ENCODE results near the gene CD151. TPM values are rescaled to one million over a fixed set of nuclear protein-coding genes. Genes with fewer than 3 reads are reported as not detected.

The CD151 gene
- total and polyA plus RNA-seq, 8 donors: 163 to 351 (median 261) TPM

DNA sequence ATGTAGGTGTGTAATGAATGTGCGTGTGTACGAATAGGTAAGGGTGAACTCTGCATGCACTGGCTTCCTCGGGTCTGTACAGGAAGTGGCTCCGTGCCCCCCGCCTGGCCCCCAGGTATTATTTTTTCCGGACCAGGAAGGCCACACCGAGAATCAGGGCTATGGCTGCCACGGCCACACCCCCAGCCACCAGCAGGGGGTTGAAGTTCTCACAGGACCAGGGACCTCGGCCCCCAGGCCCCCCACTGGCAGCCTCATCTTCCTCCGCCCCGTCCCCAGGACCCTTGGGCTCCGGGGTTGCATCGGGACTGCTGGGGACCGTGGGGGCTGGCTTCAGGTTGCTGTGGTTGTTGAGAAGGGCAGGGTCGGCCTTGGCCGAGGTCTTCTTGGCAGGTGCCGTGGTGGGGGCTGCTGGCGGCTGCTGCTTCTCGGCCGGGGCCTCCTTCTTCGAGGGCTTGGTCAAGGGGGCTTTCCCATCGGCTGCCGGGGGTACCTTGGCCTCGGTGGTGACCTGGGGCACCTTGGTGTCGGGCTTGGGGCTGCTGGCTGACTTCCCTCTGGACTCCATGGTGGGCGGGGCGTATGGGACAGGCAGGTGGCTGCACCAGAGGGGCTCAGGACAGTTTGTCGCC lies 44.6 kb upstream of the CD151 start:
- no peak overlapping the region for H3K4me3 ChIP-seq
- no peaks in the 10 kb centered on the region for H3K27me3 ChIP-seq
- H3K9me3 ChIP-seq: no peaks in the 10 kb centered on the region
- H3K36me3 ChIP-seq: peaks cover 0 to 12% (median 4%) of the 10 kb centered on the region in 3 donors
- intact Hi-C loops (cut with DNase I): no loop called here
- DNase-seq: peak in 2 of 6 donors; percentile 49 to 85
- TF ChIP-seq, protein P1, sequence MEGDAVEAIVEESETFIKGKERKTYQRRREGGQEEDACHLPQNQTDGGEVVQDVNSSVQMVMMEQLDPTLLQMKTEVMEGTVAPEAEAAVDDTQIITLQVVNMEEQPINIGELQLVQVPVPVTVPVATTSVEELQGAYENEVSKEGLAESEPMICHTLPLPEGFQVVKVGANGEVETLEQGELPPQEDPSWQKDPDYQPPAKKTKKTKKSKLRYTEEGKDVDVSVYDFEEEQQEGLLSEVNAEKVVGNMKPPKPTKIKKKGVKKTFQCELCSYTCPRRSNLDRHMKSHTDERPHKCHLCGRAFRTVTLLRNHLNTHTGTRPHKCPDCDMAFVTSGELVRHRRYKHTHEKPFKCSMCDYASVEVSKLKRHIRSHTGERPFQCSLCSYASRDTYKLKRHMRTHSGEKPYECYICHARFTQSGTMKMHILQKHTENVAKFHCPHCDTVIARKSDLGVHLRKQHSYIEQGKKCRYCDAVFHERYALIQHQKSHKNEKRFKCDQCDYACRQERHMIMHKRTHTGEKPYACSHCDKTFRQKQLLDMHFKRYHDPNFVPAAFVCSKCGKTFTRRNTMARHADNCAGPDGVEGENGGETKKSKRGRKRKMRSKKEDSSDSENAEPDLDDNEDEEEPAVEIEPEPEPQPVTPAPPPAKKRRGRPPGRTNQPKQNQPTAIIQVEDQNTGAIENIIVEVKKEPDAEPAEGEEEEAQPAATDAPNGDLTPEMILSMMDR (IDR thresholded peaks at IDR 0.05): no peak
- no peaks in the 10 kb centered on the region for H3K4me1 ChIP-seq
- no peak for FAIRE-seq
- WGBS, 2 donors: 54 to 60% methylated on average over 22 to 28 of the region's 28 CpGs
- no peak overlapping the region for H3K27ac ChIP-seq
- ATAC-seq: no peak

DNA sequence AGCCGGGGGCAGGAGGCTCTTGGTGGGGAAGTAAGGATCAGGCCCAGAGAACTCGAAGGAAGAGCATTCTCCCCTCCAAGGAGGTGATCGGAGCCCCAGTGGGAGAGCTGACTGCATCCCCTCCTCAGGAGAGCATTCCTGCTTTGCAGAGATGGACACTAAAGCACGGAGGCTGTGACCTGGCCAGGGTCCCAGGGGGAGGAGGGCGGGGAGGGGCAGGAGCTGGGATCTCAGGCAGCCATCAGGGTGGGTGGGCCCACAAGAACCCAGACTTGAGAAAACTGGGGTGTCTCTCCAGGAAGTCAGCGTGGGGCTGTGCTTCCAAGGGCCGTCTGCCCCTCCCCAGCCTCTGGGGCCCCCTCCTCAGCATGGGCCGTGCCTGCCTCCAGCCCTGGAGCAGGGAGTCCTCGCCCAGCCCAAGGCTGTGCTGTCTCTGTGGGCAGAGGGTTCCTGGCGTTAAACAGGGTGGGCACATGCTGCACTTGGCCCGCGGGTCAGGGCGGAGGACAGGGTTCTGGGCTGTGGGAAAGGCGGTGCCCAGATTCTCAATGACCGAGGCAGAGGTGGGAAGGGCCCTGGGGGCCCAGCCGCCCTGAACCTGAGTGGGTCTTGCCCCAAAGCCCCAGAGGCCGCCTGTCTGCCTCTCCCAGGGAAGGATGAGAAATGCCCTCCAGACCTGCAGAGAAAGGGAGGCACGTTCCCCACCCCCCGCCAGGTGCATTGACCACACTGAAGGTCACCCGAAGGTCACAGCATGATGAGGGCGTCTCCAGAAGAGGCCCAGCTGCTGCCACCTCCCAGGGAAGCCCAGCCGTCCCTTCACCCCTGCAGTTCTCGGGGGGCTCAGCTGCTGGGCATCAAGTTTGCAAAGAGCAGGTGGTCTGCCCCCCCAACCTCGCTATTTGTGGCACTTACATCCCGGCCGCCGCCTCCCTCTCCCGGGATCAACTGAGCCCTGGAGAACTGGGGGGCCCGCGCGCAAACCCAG lies 43.5 kb upstream of the CD151 start:
- Histone ChIP-seq H3K4me3 (no peak overlapping the region), H3K27me3 (no peaks in the 10 kb centered on the region), H3K4me1 (peaks cover 0 to 5% (median 0%) of the 10 kb centered on the region in 3 donors), H3K36me3 (peaks cover 0 to 14% (median 4%) of the 10 kb centered on the region in 3 donors), H3K27ac (no peak overlapping the region), H3K9me3 (no peaks in the 10 kb centered on the region)
- TF ChIP-seq, protein P1 (IDR thresholded peaks at IDR 0.05): no peak
- intact Hi-C loops (cut with DNase I): no loop called here
- no peak for ATAC-seq
- WGBS, 2 donors: 37 to 40% methylated on average over 28 to 31 of the region's 31 CpGs
- peak in 2 of 6 donors; percentile 43 to 74 for DNase-seq
- FAIRE-seq: no peak

DNA sequence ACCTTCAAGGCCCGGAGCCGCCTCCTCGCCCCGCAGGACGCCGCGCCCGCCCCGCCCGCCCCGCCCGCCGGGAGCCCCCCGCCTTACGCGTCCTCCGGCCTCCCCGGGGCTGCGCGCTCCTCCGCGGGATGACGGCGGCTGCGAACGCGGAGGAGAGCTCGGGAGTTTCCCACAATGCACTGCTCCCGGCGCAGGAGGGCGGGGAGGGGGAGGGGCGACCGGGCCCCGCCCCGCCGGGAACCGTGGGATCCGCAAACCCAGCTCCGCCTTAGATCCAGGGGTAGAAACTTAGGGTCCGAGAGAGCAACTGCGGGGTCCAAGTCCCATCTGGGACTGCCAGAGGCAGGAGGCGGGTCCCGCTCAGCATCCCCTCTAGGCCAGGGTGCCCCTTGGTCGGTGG lies 42.8 kb upstream of the CD151 start, which contains the start of gene CEND1:
TSS of gene CEND1 (minus strand) at position 148 of the 400 bp plus-strand sequence. CDS start 1,514 bp downstream, outside the sequence.
- peak in 2 of 6 donors; percentile 58 to 71 for DNase-seq
- no peak for FAIRE-seq
- TF ChIP-seq, protein P1 (IDR thresholded peaks at IDR 0.05): no peak
- intact Hi-C loops (cut with DNase I): no loop called here
- 6 to 9% methylated on average over 19 to 44 of the region's 44 CpGs for WGBS, 2 donors
- Histone ChIP-seq H3K9me3 (no peaks in the 10 kb centered on the region), H3K4me1 (peaks cover 0 to 5% (median 0%) of the 10 kb centered on the region in 3 donors), H3K36me3 (peaks cover 0 to 14% (median 4%) of the 10 kb centered on the region in 3 donors), H3K4me3 (no peak within 1 kb of the TSS), H3K27me3 (no peaks in the 10 kb centered on the region), H3K27ac (no peak within 1 kb of the TSS)
- ATAC-seq: no peak

DNA sequence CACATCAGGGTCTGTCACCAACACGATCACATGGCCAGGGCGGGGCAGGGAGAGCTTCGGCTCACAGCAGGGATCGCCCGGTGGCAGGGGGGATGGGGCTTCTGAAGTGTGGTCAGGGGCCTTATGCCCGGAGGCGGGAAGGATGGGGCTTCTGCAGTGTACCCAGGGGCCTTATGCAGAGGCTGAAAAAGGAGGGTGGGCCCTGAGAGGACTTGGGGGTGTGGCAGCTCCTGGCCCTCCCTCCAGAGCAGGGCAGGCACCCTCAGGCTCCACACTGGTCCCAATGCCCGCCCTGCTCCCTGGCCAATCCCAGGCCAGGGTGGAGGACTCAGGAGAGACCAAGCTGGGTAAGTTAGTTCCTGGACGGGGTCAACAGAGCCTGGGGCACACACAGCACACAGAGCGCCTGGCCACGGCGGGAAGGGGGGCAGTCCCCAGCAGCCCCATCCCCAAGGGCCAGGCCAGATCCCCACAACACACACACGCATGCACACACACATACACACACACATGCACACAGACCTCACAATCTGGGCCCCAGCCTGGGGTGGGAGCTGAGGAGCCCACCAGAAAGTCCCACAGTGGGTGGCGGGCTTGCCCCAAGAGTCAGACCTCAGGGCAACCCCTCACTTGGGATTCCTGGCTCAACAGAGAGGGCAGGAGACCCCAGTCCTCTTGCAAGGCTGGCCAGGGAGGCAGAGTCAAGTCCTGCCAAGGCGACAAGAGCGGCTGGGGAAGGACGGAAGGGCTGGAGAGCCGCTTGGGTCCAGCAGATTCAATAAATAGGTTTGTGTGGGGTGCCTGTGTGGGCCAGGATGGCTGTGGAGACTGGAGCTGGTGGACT lies 41.8 kb upstream of the CD151 start:
- peaks cover 0 to 5% (median 0%) of the 10 kb centered on the region in 3 donors for H3K4me1 ChIP-seq
- intact Hi-C loops (cut with DNase I): no loop called here
- ATAC-seq: no peak

More for the DNA sequence above, 41.8 kb upstream of the CD151 start:
- 76 to 84% methylated on average over 18 of the region's 18 CpGs for WGBS, 2 donors
- Histone ChIP-seq H3K36me3 (peaks cover 0 to 14% (median 4%) of the 10 kb centered on the region in 3 donors), H3K27ac (no peak overlapping the region), H3K27me3 (no peaks in the 10 kb centered on the region), H3K4me3 (no peak overlapping the region), H3K9me3 (no peaks in the 10 kb centered on the region)
- TF ChIP-seq, protein P1 (IDR thresholded peaks at IDR 0.05): no peak
- DNase-seq: peak in 2 of 6 donors; percentile 57 to 79
- FAIRE-seq: no peak
